ENCODE measurements around the gene TM4SF1. TPM values are rescaled to one million over a fixed set of nuclear protein-coding genes. Genes with fewer than 3 reads are reported as not detected.
A peak's percentile ranks its signal among the peaks of the same experiment; 100 is the strongest.

TM4SF1 gene, protein sequence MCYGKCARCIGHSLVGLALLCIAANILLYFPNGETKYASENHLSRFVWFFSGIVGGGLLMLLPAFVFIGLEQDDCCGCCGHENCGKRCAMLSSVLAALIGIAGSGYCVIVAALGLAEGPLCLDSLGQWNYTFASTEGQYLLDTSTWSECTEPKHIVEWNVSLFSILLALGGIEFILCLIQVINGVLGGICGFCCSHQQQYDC
- polyA plus RNA-seq (2013) = 1.8 and 2.2 TPM in 2 replicates

DNA sequence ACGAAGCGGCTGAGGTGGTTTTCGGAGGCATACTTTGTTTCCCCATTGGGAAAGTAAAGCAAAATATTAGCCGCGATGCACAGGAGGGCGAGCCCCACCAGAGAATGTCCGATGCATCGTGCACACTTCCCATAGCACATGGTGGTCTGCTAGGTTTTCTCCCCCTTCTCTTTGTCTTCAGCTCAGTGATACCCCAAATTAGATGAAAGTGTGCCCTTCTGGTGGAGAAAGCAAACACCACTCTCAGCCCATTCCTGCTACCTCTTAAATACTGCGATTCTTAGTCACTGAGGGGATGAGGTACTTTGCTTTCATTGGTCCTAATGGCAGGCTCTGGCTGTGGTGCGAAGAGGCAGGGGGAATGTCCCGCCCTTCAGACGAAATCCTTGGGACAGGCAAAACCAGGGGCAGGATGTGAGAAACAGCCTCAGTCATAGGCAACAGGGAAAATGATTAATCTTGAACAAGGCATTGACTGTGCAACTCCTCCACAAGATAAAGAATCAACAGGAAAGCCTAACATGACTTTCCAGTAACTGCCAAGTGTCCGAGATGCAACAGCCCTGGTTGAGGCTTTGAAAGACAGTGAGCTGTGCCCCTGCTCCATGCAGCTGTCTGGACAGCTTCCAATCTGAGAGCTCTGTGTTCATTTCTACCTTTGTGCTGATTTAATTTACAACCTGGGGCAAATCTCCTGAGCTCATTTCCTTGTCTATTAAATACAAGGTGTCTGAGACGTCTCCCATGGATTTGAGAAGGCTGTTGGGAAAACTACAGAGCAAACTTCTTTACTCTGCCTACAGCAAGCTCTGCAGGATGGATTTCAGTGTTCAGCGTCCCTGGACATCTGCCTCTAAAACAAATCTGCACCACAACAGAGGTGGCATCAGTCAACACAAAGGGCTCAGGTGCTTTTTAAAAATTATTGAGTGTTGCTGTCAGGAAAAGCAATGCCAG is at the start of gene TM4SF1:
Gene TM4SF1, minus strand, starts transcription at position 242 of the 957 bp plus-strand sequence. Its CDS starts 102 bp downstream, at position 140.
- H3K4me1 ChIP-seq (ENCODE audit: control insufficient read depth in 1 of 2, insufficient read depth in 2 of 2, low read length in 2 of 2) = peaks cover 0 to 7% of the 10 kb centered on the region in 2 experiments
- H2BK120ac ChIP-seq (ENCODE audit: insufficient read depth, low read length, poor library complexity) = no peak within 1 kb of the TSS
- WGBS (ENCODE audit: extremely low coverage, insufficient coverage, insufficient read length) = no CpG with 5 or more reads among the region's 15 CpGs
- H2AFZ ChIP-seq (ENCODE audit: insufficient read depth, low read length, poor library complexity) = peak within 1 kb of the TSS; percentile 13
- no peak within 1 kb of the TSS for H3K4me2 ChIP-seq (ENCODE audit: low read length)
- no peak within 1 kb of the TSS for H3K23ac ChIP-seq (ENCODE audit: low read length)
- peak within 1 kb of the TSS; percentile 18 for H2BK12ac ChIP-seq (ENCODE audit: low read length)
- no peaks in the 10 kb centered on the region for H3K27me3 ChIP-seq (ENCODE audit: insufficient read depth, low read length)
- H3K9me3 ChIP-seq (ENCODE audit: insufficient read depth, low read depth, low read length) = no peaks in the 10 kb centered on the region
- no peak within 1 kb of the TSS for H4K12ac ChIP-seq (ENCODE audit: low read depth, low read length)
- no peak within 1 kb of the TSS for H3K4me3 ChIP-seq (ENCODE audit: low read depth, low read length)
- no peak for DNase-seq
- H4K91ac ChIP-seq (ENCODE audit: low read depth, low read length) = peak within 1 kb of the TSS; percentile 16
- H3K18ac ChIP-seq (ENCODE audit: low read length) = no peak within 1 kb of the TSS
- H4K8ac ChIP-seq (ENCODE audit: low read depth, low read length) = no peak within 1 kb of the TSS
- H3K4ac ChIP-seq (ENCODE audit: low read depth, low read length) = no peak within 1 kb of the TSS
- no peaks in the 10 kb centered on the region for H3K79me2 ChIP-seq (ENCODE audit: control insufficient read depth, insufficient read depth, low read length, poor library complexity)
- no peaks in the 10 kb centered on the region for H3K36me3 ChIP-seq (ENCODE audit: control insufficient read depth in 1 of 2, insufficient read depth in 2 of 2, low read length in 2 of 2)
- H3K27ac ChIP-seq (ENCODE audit: low read depth, low read length) = no peak within 1 kb of the TSS
- no peak within 1 kb of the TSS for H3K14ac ChIP-seq (ENCODE audit: low read length)
- H3K9ac ChIP-seq (ENCODE audit: low read length) = no peak within 1 kb of the TSS
- H2BK5ac ChIP-seq (ENCODE audit: low read depth, low read length, poor library complexity) = no peak within 1 kb of the TSS
- no peak within 1 kb of the TSS for H2AK5ac ChIP-seq (ENCODE audit: low read length)
- H3K79me1 ChIP-seq (ENCODE audit: low read length) = peaks cover 2% of the 10 kb centered on the region

- H3K18ac ChIP-seq (ENCODE audit: low read length) = no peak overlapping the region
- no peak overlapping the region for H4K12ac ChIP-seq (ENCODE audit: low read depth, low read length)
- no peak overlapping the region for H3K27ac ChIP-seq (ENCODE audit: low read depth, low read length)
- no peaks in the 10 kb centered on the region for H3K9me3 ChIP-seq (ENCODE audit: insufficient read depth, low read depth, low read length)
- no peaks in the 10 kb centered on the region for H3K36me3 ChIP-seq (ENCODE audit: control insufficient read depth in 1 of 2, insufficient read depth in 2 of 2, low read length in 2 of 2)
- no peak overlapping the region for H2BK5ac ChIP-seq (ENCODE audit: low read depth, low read length, poor library complexity)
- no peak overlapping the region for H2AFZ ChIP-seq (ENCODE audit: insufficient read depth, low read length, poor library complexity)
- H3K4me3 ChIP-seq (ENCODE audit: low read depth, low read length) = no peak overlapping the region
- H3K23ac ChIP-seq (ENCODE audit: low read length) = no peak overlapping the region
- H2AK5ac ChIP-seq (ENCODE audit: low read length) = no peak overlapping the region
- no peaks in the 10 kb centered on the region for H3K27me3 ChIP-seq (ENCODE audit: insufficient read depth, low read length)
- no peaks in the 10 kb centered on the region for H3K79me1 ChIP-seq (ENCODE audit: low read length)
- H3K79me2 ChIP-seq (ENCODE audit: control insufficient read depth, insufficient read depth, low read length, poor library complexity) = no peaks in the 10 kb centered on the region
- no peak overlapping the region for H4K8ac ChIP-seq (ENCODE audit: low read depth, low read length)
- H4K91ac ChIP-seq (ENCODE audit: low read depth, low read length) = no peak overlapping the region
- no peaks in the 10 kb centered on the region for H3K4me1 ChIP-seq (ENCODE audit: control insufficient read depth in 1 of 2, insufficient read depth in 2 of 2, low read length in 2 of 2)
- H3K14ac ChIP-seq (ENCODE audit: low read length) = no peak overlapping the region
- no peak overlapping the region for H3K4me2 ChIP-seq (ENCODE audit: low read length)
- WGBS (ENCODE audit: extremely low coverage, insufficient coverage, insufficient read length) = no CpG with 5 or more reads among the region's 2 CpGs
- H3K4ac ChIP-seq (ENCODE audit: low read depth, low read length) = no peak overlapping the region
- no peak overlapping the region for H2BK12ac ChIP-seq (ENCODE audit: low read length)
- no peak for DNase-seq
- H2BK120ac ChIP-seq (ENCODE audit: insufficient read depth, low read length, poor library complexity) = no peak overlapping the region
- no peak overlapping the region for H3K9ac ChIP-seq (ENCODE audit: low read length)
These were observed 48.9 kb upstream of the TM4SF1 start for GRCh38 chr3:149426325-149426724.

DNA sequence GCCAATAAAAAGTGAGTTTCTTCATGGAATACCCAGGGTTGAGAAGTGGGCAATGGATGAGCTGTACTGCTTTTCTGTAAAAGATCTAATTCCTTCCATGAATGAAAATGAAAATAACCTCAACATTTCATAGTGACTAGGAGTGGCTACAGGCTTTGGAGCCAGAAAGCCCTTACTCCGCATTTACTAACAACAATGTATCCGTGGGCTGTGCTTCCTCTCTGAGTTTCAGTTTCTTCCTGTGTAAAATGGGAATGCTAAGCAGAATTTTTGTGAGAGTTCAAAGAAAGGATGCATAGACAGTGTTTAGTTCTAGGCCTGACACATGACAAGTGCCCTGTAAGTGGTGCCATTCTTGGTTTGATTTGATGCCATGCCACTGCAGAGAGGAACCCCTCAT is 47.5 kb upstream of the TM4SF1 start:
- H4K12ac ChIP-seq (ENCODE audit: low read depth, low read length) = no peak overlapping the region
- no CpG with 5 or more reads among the region's 2 CpGs for WGBS (ENCODE audit: extremely low coverage, insufficient coverage, insufficient read length)

DNA sequence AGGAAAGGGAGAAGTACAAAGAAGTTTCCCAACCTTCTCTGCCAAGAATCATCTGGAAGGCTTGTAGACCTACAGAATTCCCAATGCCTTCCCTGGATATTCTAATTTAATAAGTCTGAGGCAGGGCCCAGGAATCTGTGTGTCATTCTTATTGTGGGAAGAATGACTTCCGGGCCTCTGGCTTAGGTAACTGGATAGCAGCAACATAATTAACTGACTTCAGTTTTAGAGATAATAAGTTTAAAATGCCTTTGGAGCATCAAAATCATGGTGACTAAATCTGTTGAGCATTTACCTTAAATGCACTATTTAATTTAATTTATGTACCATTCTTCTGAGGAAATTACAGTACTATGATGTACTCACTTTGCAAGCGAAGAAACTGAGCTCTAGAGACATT is 44.3 kb upstream of the TM4SF1 start:
- Histone ChIP-seq H3K27ac (ENCODE audit: low read depth, low read length) (no peak overlapping the region), H3K79me2 (ENCODE audit: control insufficient read depth, insufficient read depth, low read length, poor library complexity) (no peaks in the 10 kb centered on the region), H2BK12ac (ENCODE audit: low read length) (no peak overlapping the region), H4K8ac (ENCODE audit: low read depth, low read length) (no peak overlapping the region), H3K4me1 (ENCODE audit: control insufficient read depth in 1 of 2, insufficient read depth in 2 of 2, low read length in 2 of 2) (no peaks in the 10 kb centered on the region), H3K14ac (ENCODE audit: low read length) (no peak overlapping the region), H3K27me3 (ENCODE audit: insufficient read depth, low read length) (no peaks in the 10 kb centered on the region), H3K36me3 (ENCODE audit: control insufficient read depth in 1 of 2, insufficient read depth in 2 of 2, low read length in 2 of 2) (no peaks in the 10 kb centered on the region), H3K4me3 (ENCODE audit: low read depth, low read length) (no peak overlapping the region), H3K18ac (ENCODE audit: low read length) (no peak overlapping the region), H2AK5ac (ENCODE audit: low read length) (no peak overlapping the region), H4K91ac (ENCODE audit: low read depth, low read length) (no peak overlapping the region), H3K23ac (ENCODE audit: low read length) (no peak overlapping the region), H4K12ac (ENCODE audit: low read depth, low read length) (no peak overlapping the region), H3K9ac (ENCODE audit: low read length) (no peak overlapping the region), H3K4ac (ENCODE audit: low read depth, low read length) (no peak overlapping the region), H2BK120ac (ENCODE audit: insufficient read depth, low read length, poor library complexity) (no peak overlapping the region), H2BK5ac (ENCODE audit: low read depth, low read length, poor library complexity) (no peak overlapping the region), H3K9me3 (ENCODE audit: insufficient read depth, low read depth, low read length) (no peaks in the 10 kb centered on the region), H3K79me1 (ENCODE audit: low read length) (no peaks in the 10 kb centered on the region), H2AFZ (ENCODE audit: insufficient read depth, low read length, poor library complexity) (no peak overlapping the region), H3K4me2 (ENCODE audit: low read length) (no peak overlapping the region)
- no peak for DNase-seq
- WGBS (ENCODE audit: extremely low coverage, insufficient coverage, insufficient read length) = no CpG with 5 or more reads among the region's 2 CpGs

More for the DNA sequence above, 47.5 kb upstream of the TM4SF1 start:
- Histone ChIP-seq H2BK120ac (ENCODE audit: insufficient read depth, low read length, poor library complexity) (no peak overlapping the region), H3K18ac (ENCODE audit: low read length) (no peak overlapping the region), H3K14ac (ENCODE audit: low read length) (no peak overlapping the region), H3K27me3 (ENCODE audit: insufficient read depth, low read length) (no peaks in the 10 kb centered on the region), H3K4me2 (ENCODE audit: low read length) (no peak overlapping the region), H3K36me3 (ENCODE audit: control insufficient read depth in 1 of 2, insufficient read depth in 2 of 2, low read length in 2 of 2) (no peaks in the 10 kb centered on the region), H3K79me1 (ENCODE audit: low read length) (no peaks in the 10 kb centered on the region), H3K9ac (ENCODE audit: low read length) (no peak overlapping the region), H2AFZ (ENCODE audit: insufficient read depth, low read length, poor library complexity) (no peak overlapping the region), H4K91ac (ENCODE audit: low read depth, low read length) (no peak overlapping the region), H3K4me1 (ENCODE audit: control insufficient read depth in 1 of 2, insufficient read depth in 2 of 2, low read length in 2 of 2) (no peaks in the 10 kb centered on the region), H4K8ac (ENCODE audit: low read depth, low read length) (no peak overlapping the region), H2BK12ac (ENCODE audit: low read length) (no peak overlapping the region), H3K27ac (ENCODE audit: low read depth, low read length) (no peak overlapping the region), H2BK5ac (ENCODE audit: low read depth, low read length, poor library complexity) (no peak overlapping the region), H3K79me2 (ENCODE audit: control insufficient read depth, insufficient read depth, low read length, poor library complexity) (no peaks in the 10 kb centered on the region), H3K4ac (ENCODE audit: low read depth, low read length) (no peak overlapping the region), H3K9me3 (ENCODE audit: insufficient read depth, low read depth, low read length) (no peaks in the 10 kb centered on the region), H3K4me3 (ENCODE audit: low read depth, low read length) (no peak overlapping the region), H3K23ac (ENCODE audit: low read length) (no peak overlapping the region), H2AK5ac (ENCODE audit: low read length) (no peak overlapping the region)
- no peak for DNase-seq
